ENCODE results near the gene CACNB1.

- no peak for TF ChIP-seq ARNTL (CRISPR knock-in tag; IDR thresholded peaks at IDR 0.05; ENCODE audit: borderline replicate concordance, low read depth)
- TF ChIP-seq POU6F1 (CRISPR knock-in tag; IDR thresholded peaks at IDR 0.05; ENCODE audit: borderline replicate concordance, low read depth), result no peak
- TF ChIP-seq CREB5 (CRISPR knock-in tag; IDR thresholded peaks at IDR 0.05; ENCODE audit: low read depth), result no peak
- TF ChIP-seq ZFP30 (CRISPR knock-in tag; IDR thresholded peaks at IDR 0.05), result no peak
- no peak for TF ChIP-seq ZC3H10 (CRISPR knock-in tag; IDR thresholded peaks at IDR 0.05)
Measured at GRCh38 chr17:39198186-39198566, 707 bp upstream of the CACNB1 start.

Data from SK-N-SH treated with all-trans-retinoic acid at 6 μM for 48 hours (cell line).